ENCODE data around the gene DEPDC1. TPM values are rescaled to one million over a fixed set of nuclear protein-coding genes. Genes with fewer than 3 reads are reported as not detected.

DEPDC1 gene
- total and polyA plus RNA-seq, 2 experiments from 2014 or later, result 2.9 to 5.0 TPM

GRCh38 chr1:68516066-68516465, 19.2 kb upstream of the DEPDC1 start:
- H3K4me1 ChIP-seq (ENCODE audit: insufficient read depth), result no peaks in the 10 kb centered on the region

GRCh38 chr1:68511254-68511653, 14.4 kb upstream of the DEPDC1 start:
- Histone ChIP-seq H2AFZ (no peak overlapping the region), H3K36me3 (replicated peaks; ENCODE audit: insufficient read depth, low read depth) (no peaks in the 10 kb centered on the region), H3K9me2 (replicated peaks; ENCODE audit: insufficient read depth) (no peaks in the 10 kb centered on the region), H3K4me3 (no peak overlapping the region), H3K27ac (no peak overlapping the region), H3K27me3 (no peaks in the 10 kb centered on the region), H3K9me3 (ENCODE audit: low read depth) (no peaks in the 10 kb centered on the region), H3K4me2 (no peak overlapping the region), H3K79me2 (no peaks in the 10 kb centered on the region), H4K20me1 (ENCODE audit: insufficient read depth, poor library complexity, severe bottlenecking) (no peaks in the 10 kb centered on the region), H3K4me1 (ENCODE audit: insufficient read depth) (no peaks in the 10 kb centered on the region)
- no peak for DNase-seq (ENCODE audit: low spot score)
- 88% methylated on average over 2 of the region's 2 CpGs for WGBS (ENCODE audit: low lambda C conversion rate, missing lambda C conversion rate)
- TF ChIP-seq CTCF (IDR thresholded peaks at IDR 0.05; ENCODE audit: poor library complexity) (no peak), EZH2phosphoT487 (IDR thresholded peaks at IDR 0.05; ENCODE audit: low read depth, severe bottlenecking, unreplicated experiment) (no peak), EZH2 (IDR thresholded peaks at IDR 0.05; ENCODE audit: borderline replicate concordance) (no peak)

More at GRCh38 chr1:68516066-68516465, 19.2 kb upstream of the DEPDC1 start:
- no peak for DNase-seq (ENCODE audit: low spot score)
- H3K36me3 ChIP-seq (replicated peaks; ENCODE audit: insufficient read depth, low read depth), result no peaks in the 10 kb centered on the region
- H2AFZ ChIP-seq, result no peak overlapping the region
- H4K20me1 ChIP-seq (ENCODE audit: insufficient read depth, poor library complexity, severe bottlenecking), result no peaks in the 10 kb centered on the region
- WGBS (ENCODE audit: low lambda C conversion rate, missing lambda C conversion rate), result 86% methylated on average over 2 of the region's 2 CpGs
- no peaks in the 10 kb centered on the region for H3K27me3 ChIP-seq
- no peaks in the 10 kb centered on the region for H3K9me3 ChIP-seq (ENCODE audit: low read depth)
- no peaks in the 10 kb centered on the region for H3K9me2 ChIP-seq (replicated peaks; ENCODE audit: insufficient read depth)
- no peak overlapping the region for H3K4me3 ChIP-seq
- no peak overlapping the region for H3K4me2 ChIP-seq
- TF ChIP-seq EZH2 (IDR thresholded peaks at IDR 0.05; ENCODE audit: borderline replicate concordance) (no peak), CTCF (IDR thresholded peaks at IDR 0.05; ENCODE audit: poor library complexity) (no peak)
- no peaks in the 10 kb centered on the region for H3K79me2 ChIP-seq
- H3K27ac ChIP-seq, result no peak overlapping the region

GRCh38 chr1:68506386-68506785, 9.5 kb upstream of the DEPDC1 start:
- no peaks in the 10 kb centered on the region for H3K4me1 ChIP-seq (ENCODE audit: insufficient read depth)
- H3K4me3 ChIP-seq, result no peak overlapping the region
- no peaks in the 10 kb centered on the region for H3K36me3 ChIP-seq (replicated peaks; ENCODE audit: insufficient read depth, low read depth)
- no peaks in the 10 kb centered on the region for H3K9me2 ChIP-seq (replicated peaks; ENCODE audit: insufficient read depth)
- no peaks in the 10 kb centered on the region for H3K27me3 ChIP-seq
- DNase-seq (ENCODE audit: low spot score), result no peak
- no peaks in the 10 kb centered on the region for H4K20me1 ChIP-seq (ENCODE audit: insufficient read depth, poor library complexity, severe bottlenecking)
- H3K9me3 ChIP-seq (ENCODE audit: low read depth), result no peaks in the 10 kb centered on the region
- H3K4me2 ChIP-seq, result no peak overlapping the region
- H2AFZ ChIP-seq, result no peak overlapping the region
- no peak for TF ChIP-seq EZH2phosphoT487 (IDR thresholded peaks at IDR 0.05; ENCODE audit: low read depth, severe bottlenecking, unreplicated experiment)
- TF ChIP-seq CTCF (IDR thresholded peaks at IDR 0.05; ENCODE audit: poor library complexity), result no peak
- no peak for TF ChIP-seq EZH2 (IDR thresholded peaks at IDR 0.05; ENCODE audit: borderline replicate concordance)
- no peaks in the 10 kb centered on the region for H3K79me2 ChIP-seq
- H3K27ac ChIP-seq, result no peak overlapping the region
- WGBS (ENCODE audit: low lambda C conversion rate, missing lambda C conversion rate), result 89% methylated on average over 3 of the region's 3 CpGs

GRCh38 chr1:68503085-68503484, 6.2 kb upstream of the DEPDC1 start:
- H3K4me1 ChIP-seq (ENCODE audit: insufficient read depth), result no peaks in the 10 kb centered on the region
- H3K79me2 ChIP-seq, result no peaks in the 10 kb centered on the region
- no peak overlapping the region for H3K4me3 ChIP-seq
- no peak overlapping the region for H3K27ac ChIP-seq
- no peak for TF ChIP-seq EZH2phosphoT487 (IDR thresholded peaks at IDR 0.05; ENCODE audit: low read depth, severe bottlenecking, unreplicated experiment)
- no peaks in the 10 kb centered on the region for H3K9me3 ChIP-seq (ENCODE audit: low read depth)
- H2AFZ ChIP-seq, result no peak overlapping the region
- H4K20me1 ChIP-seq (ENCODE audit: insufficient read depth, poor library complexity, severe bottlenecking), result no peaks in the 10 kb centered on the region
- H3K9me2 ChIP-seq (replicated peaks; ENCODE audit: insufficient read depth), result no peaks in the 10 kb centered on the region
- no peak overlapping the region for H3K4me2 ChIP-seq
- no peak for DNase-seq (ENCODE audit: low spot score)
- H3K27me3 ChIP-seq, result no peaks in the 10 kb centered on the region
- no peaks in the 10 kb centered on the region for H3K36me3 ChIP-seq (replicated peaks; ENCODE audit: insufficient read depth, low read depth)
